ENCODE results near the gene LENEP.
"Not testable (repeated sequence)": the region's sequence is repeated elsewhere in the genome, so short reads cannot be mapped to it uniquely, and the experiment has no call there.

LENEP gene

DNA sequence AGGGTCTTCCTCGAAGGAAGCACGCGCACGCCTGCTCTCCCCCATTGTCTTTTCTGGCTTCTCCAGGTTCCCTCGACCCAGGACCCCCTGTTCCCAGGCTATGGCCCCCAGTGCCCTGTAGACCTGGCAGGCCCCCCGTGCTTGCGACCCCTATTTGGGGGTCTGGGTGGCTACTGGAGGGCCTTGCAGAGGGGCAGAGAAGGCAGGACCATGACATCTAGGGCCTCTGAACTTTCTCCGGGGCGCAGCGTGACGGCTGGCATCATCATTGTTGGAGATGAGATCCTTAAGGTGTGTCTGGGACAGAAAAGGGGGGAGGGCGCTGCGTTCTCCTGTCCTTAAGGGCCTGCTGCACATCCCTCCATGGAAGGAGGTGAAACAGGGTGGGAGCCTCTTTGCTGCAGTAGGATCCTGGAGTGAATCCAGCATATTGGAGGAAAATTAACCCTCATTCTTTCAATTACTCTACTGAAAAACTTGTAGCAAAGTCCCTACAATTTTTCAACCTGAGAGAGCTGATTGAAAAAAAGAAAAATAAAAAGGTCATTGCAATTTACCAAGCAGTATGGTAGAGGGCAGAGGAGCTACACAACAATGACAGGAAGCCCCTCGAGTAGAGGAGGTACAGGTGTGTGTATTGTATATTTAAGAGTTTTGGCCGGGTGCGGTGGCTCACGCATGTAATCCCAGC, 9.5 kb upstream of the LENEP start:
- TF ChIP-seq, protein P1, sequence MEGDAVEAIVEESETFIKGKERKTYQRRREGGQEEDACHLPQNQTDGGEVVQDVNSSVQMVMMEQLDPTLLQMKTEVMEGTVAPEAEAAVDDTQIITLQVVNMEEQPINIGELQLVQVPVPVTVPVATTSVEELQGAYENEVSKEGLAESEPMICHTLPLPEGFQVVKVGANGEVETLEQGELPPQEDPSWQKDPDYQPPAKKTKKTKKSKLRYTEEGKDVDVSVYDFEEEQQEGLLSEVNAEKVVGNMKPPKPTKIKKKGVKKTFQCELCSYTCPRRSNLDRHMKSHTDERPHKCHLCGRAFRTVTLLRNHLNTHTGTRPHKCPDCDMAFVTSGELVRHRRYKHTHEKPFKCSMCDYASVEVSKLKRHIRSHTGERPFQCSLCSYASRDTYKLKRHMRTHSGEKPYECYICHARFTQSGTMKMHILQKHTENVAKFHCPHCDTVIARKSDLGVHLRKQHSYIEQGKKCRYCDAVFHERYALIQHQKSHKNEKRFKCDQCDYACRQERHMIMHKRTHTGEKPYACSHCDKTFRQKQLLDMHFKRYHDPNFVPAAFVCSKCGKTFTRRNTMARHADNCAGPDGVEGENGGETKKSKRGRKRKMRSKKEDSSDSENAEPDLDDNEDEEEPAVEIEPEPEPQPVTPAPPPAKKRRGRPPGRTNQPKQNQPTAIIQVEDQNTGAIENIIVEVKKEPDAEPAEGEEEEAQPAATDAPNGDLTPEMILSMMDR (IDR thresholded peaks at IDR 0.05; ENCODE audit: borderline replicate concordance, extremely low read depth, low read length, poor library complexity, severe bottlenecking): peak; percentile 8
- TF ChIP-seq EZH2 (IDR thresholded peaks at IDR 0.05; ENCODE audit: borderline replicate concordance, low read depth, low read length, severe bottlenecking): no peak
- H2AFZ ChIP-seq (ENCODE audit: low read depth, low read length): peak overlapping the region; percentile 77
- H3K4me2 ChIP-seq (ENCODE audit: insufficient read depth, low read length): peak overlapping the region; percentile 96
- H4K20me1 ChIP-seq (ENCODE audit: insufficient read depth, low read length): peaks cover 22% of the 10 kb centered on the region; the same call in 1 of the 2 replicates
- peak overlapping the region; percentile 71 to 75; a peak in 3 of 4 replicates for H3K4me3 ChIP-seq (ENCODE audit: low read depth in 1 of 2, low read length in 2 of 2)
- H3K27me3 ChIP-seq (ENCODE audit: insufficient read depth, low read length, poor library complexity): no peaks in the 10 kb centered on the region
- ATAC-seq (ENCODE audit: insufficient read depth, low read depth) (no peak), DNase-seq (no peak)
- peak overlapping the region; percentile 66 for H3K9ac ChIP-seq (ENCODE audit: low read depth, low read length)
- H3K4me1 ChIP-seq (ENCODE audit: insufficient read depth, low read length): peaks cover 39% of the 10 kb centered on the region
- H3K9me3 ChIP-seq (ENCODE audit: insufficient read depth, low read length, severe bottlenecking): no peaks in the 10 kb centered on the region
- peaks cover 39% of the 10 kb centered on the region for H3K79me2 ChIP-seq (ENCODE audit: insufficient read depth, low read length)
- peaks cover 37% of the 10 kb centered on the region for H3K36me3 ChIP-seq (ENCODE audit: insufficient read depth, low read length)
- peak overlapping the region; percentile 77 for H3K27ac ChIP-seq (ENCODE audit: low read length)

DNA sequence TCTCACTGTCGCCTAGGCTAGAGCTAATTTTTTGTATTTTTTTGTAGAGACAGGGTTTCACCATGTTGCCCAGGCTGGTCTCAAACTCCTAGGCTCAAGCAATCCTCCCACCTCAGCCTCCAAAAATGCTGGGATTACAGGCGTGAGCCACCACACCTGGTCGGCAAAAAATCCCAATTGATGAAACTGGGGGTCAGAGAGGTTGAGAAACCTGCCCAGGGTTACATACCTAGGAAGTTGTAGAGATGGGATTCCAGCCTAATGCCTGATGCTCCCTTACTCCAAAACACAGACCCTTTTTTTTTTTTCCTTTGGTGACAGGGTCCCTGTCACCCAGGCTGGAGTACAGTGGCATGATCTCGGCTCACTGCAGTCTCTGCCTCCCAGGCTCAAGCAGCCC, 6.7 kb upstream of the LENEP start:
- not testable (repeated sequence) for H2AFZ ChIP-seq (ENCODE audit: low read depth, low read length); ATAC-seq (ENCODE audit: insufficient read depth, low read depth); H3K4me3 ChIP-seq (ENCODE audit: low read depth in 1 of 2, low read length in 2 of 2); H3K9ac ChIP-seq (ENCODE audit: low read depth, low read length); DNase-seq; H3K4me2 ChIP-seq (ENCODE audit: insufficient read depth, low read length); H3K9me3 ChIP-seq (ENCODE audit: insufficient read depth, low read length, severe bottlenecking); H3K27me3 ChIP-seq (ENCODE audit: insufficient read depth, low read length, poor library complexity); H3K27ac ChIP-seq (ENCODE audit: low read length)
- H3K79me2 ChIP-seq (ENCODE audit: insufficient read depth, low read length): peaks cover 27% of the 10 kb centered on the region
- H4K20me1 ChIP-seq (ENCODE audit: insufficient read depth, low read length): peaks cover 34% of the 10 kb centered on the region
- peaks cover 24% of the 10 kb centered on the region for H3K4me1 ChIP-seq (ENCODE audit: insufficient read depth, low read length)
- peaks cover 39% of the 10 kb centered on the region for H3K36me3 ChIP-seq (ENCODE audit: insufficient read depth, low read length)

DNA sequence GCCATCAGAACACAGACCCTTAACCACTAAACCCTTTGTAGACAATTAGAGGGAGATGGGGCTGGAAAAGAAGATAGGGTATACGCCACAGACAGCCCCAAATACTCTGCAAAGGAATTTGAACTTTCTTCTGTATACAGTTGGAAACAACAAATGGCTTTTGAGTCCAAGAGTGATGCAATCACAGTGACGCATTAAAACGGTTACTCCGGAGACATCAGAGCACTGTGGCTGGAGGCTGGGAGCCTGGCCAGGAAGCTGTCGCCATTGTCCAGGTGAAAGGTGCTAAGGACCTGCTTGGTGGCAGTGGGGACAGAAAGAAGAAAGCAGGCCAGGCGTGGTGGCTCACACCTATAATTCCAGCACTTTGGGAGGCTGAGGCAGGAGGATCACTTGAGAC, 6.1 kb upstream of the LENEP start:
- no peaks in the 10 kb centered on the region for H3K9me3 ChIP-seq (ENCODE audit: insufficient read depth, low read length, severe bottlenecking)
- no peak overlapping the region for H3K9ac ChIP-seq (ENCODE audit: low read depth, low read length)
- peaks cover 34% of the 10 kb centered on the region for H4K20me1 ChIP-seq (ENCODE audit: insufficient read depth, low read length)
- peaks cover 18% of the 10 kb centered on the region for H3K4me1 ChIP-seq (ENCODE audit: insufficient read depth, low read length)
- no peak overlapping the region for H3K4me3 ChIP-seq (ENCODE audit: low read depth in 1 of 2, low read length in 2 of 2)
- no peak overlapping the region for H3K4me2 ChIP-seq (ENCODE audit: insufficient read depth, low read length)
- no peaks in the 10 kb centered on the region for H3K27me3 ChIP-seq (ENCODE audit: insufficient read depth, low read length, poor library complexity)
- no peak overlapping the region for H3K27ac ChIP-seq (ENCODE audit: low read length)
- no peak overlapping the region for H2AFZ ChIP-seq (ENCODE audit: low read depth, low read length)
- no peak for TF ChIP-seq EZH2 (IDR thresholded peaks at IDR 0.05; ENCODE audit: borderline replicate concordance, low read depth, low read length, severe bottlenecking)
- TF ChIP-seq, protein P1 (IDR thresholded peaks at IDR 0.05; ENCODE audit: borderline replicate concordance, extremely low read depth, low read length, poor library complexity, severe bottlenecking): no peak
- H3K36me3 ChIP-seq (ENCODE audit: insufficient read depth, low read length): peaks cover 39% of the 10 kb centered on the region
- ATAC-seq (ENCODE audit: insufficient read depth, low read depth): no peak
- DNase-seq: no peak
- H3K79me2 ChIP-seq (ENCODE audit: insufficient read depth, low read length): peaks cover 25% of the 10 kb centered on the region

DNA sequence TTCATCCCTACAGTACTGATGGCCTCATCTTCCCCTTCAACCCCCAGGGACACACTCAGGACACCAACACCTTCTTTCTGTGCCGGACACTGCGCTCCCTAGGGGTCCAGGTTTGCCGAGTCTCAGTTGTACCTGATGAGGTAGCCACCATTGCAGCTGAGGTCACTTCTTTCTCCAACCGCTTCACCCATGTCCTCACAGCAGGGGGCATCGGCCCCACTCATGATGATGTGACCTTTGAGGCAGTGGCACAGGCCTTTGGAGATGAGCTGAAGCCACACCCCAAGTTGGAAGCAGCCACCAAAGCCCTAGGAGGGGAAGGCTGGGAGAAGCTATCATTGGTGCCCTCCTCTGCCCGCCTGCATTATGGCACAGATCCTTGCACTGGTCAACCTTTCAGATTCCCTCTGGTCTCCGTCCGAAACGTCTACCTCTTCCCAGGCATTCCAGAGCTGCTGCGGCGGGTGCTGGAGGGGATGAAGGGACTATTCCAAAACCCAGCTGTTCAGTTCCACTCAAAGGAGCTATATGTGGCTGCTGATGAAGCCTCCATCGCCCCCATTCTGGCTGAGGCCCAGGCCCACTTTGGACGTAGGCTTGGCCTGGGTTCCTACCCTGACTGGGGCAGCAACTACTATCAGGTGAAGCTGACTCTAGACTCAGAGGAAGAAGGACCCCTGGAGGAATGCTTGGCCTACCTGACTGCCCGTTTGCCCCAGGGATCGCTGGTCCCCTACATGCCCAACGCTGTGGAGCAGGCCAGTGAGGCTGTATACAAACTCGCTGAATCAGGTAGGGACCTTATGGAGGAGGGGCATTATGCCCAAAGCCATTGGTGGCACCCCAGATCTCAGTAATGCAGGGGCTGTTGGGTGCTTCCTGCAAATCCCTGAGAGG, 5.1 kb upstream of the LENEP start:
- peaks cover 39% of the 10 kb centered on the region for H3K36me3 ChIP-seq (ENCODE audit: insufficient read depth, low read length)

More for the DNA sequence above, 5.1 kb upstream of the LENEP start:
- no peaks in the 10 kb centered on the region for H3K27me3 ChIP-seq (ENCODE audit: insufficient read depth, low read length, poor library complexity)
- H3K4me2 ChIP-seq (ENCODE audit: insufficient read depth, low read length): no peak overlapping the region
- TF ChIP-seq EZH2 (IDR thresholded peaks at IDR 0.05; ENCODE audit: borderline replicate concordance, low read depth, low read length, severe bottlenecking): no peak
- TF ChIP-seq, protein P1 (IDR thresholded peaks at IDR 0.05; ENCODE audit: borderline replicate concordance, extremely low read depth, low read length, poor library complexity, severe bottlenecking): peak; percentile 7
- H3K9me3 ChIP-seq (ENCODE audit: insufficient read depth, low read length, severe bottlenecking): no peaks in the 10 kb centered on the region
- H3K9ac ChIP-seq (ENCODE audit: low read depth, low read length): no peak overlapping the region
- no peak overlapping the region for H3K4me3 ChIP-seq (ENCODE audit: low read depth in 1 of 2, low read length in 2 of 2)
- H3K27ac ChIP-seq (ENCODE audit: low read length): no peak overlapping the region
- no peak for ATAC-seq (ENCODE audit: insufficient read depth, low read depth)
- H3K79me2 ChIP-seq (ENCODE audit: insufficient read depth, low read length): peaks cover 18% of the 10 kb centered on the region
- H2AFZ ChIP-seq (ENCODE audit: low read depth, low read length): no peak overlapping the region
- H4K20me1 ChIP-seq (ENCODE audit: insufficient read depth, low read length): peaks cover 40% of the 10 kb centered on the region
- DNase-seq: no peak
- H3K4me1 ChIP-seq (ENCODE audit: insufficient read depth, low read length): peaks cover 13% of the 10 kb centered on the region

All from DND-41 (cell line).